Spleen (tissue), 11 donors: ENCODE data around the gene DHX15. TPM values are rescaled to one million over a fixed set of nuclear protein-coding genes. Genes with fewer than 3 reads are reported as not detected.

ENCODE experiments used
- DNase-seq: peaks from one replicate; pipeline ENCODE4 v3.0.0-alpha.2; 2020
- H3K27ac ChIP-seq, 8 donors: fragments of 200-600 bp; sonication (generic) in 7 of 8; 1 replicate in 4 of 8; 2 replicates in 4 of 8; pipeline versions ENCODE4 v1.5.0 to v1.8.0; 2016 to 2021; ENCODE audit warnings: inconsistent platforms in 4 of 8, mild to moderate bottlenecking in 4 of 8, moderate library complexity in 1 of 8
- H3K27me3 ChIP-seq, 7 donors: fragments of 200-600 bp; sonication (generic) in 6 of 7; replicated peaks in 1 of 7; 1 replicate in 4 of 7; 2 replicates in 3 of 7; pipeline versions ENCODE4 v1.5.0 to v1.8.0; 2016 to 2021; ENCODE audit warnings: inconsistent platforms in 3 of 7, mild to moderate bottlenecking in 1 of 7
- H3K36me3 ChIP-seq, 6 donors: fragments of 200-600 bp; sonication (generic) in 5 of 6; 1 replicate in 4 of 6; 2 replicates in 2 of 6; pipeline versions ENCODE4 v1.5.0 to v1.8.0; 2016 to 2021; ENCODE audit warnings: inconsistent platforms in 2 of 6
- H3K4me1 ChIP-seq, 6 donors: fragments of 200-600 bp; sonication (generic) in 5 of 6; 1 replicate in 3 of 6; 2 replicates in 3 of 6; pipeline versions ENCODE4 v1.5.0 to v1.8.0; 2016 to 2021; ENCODE audit warnings: inconsistent platforms in 3 of 6
- H3K4me3 ChIP-seq, 8 donors: fragments of 200-600 bp; sonication (generic) in 7 of 8; 1 replicate in 4 of 8; 2 replicates in 4 of 8; pipeline versions ENCODE4 v1.5.0 to v1.8.0; 2016 to 2021; ENCODE audit warnings: inconsistent platforms in 4 of 8, mild to moderate bottlenecking in 4 of 8, moderate library complexity in 2 of 8
- H3K9me3 ChIP-seq, 8 donors: fragments of 200-600 bp; sonication (generic) in 7 of 8; 1 replicate in 4 of 8; 2 replicates in 4 of 8; pipeline versions ENCODE4 v1.5.0 to v1.8.0; 2016 to 2021; ENCODE audit warnings: inconsistent platforms in 4 of 8
- POLR2A ChIP-seq, 3 donors: fragments of 450-650 bp; IDR thresholded peaks; one replicate each; pipeline ENCODE4 v1.5.1; 2017; ENCODE audit warnings: antibody characterized with exemption in 3 of 3, mild to moderate bottlenecking in 1 of 3
- POLR2AphosphoS5 ChIP-seq, 3 donors: sonication (generic); formaldehyde crosslinking; IDR thresholded peaks; one replicate each; pipeline ENCODE4 v1.5.1; 2017; ENCODE audit warnings: antibody characterized with exemption in 3 of 3
- WGBS, 5 donors: extraction: QIAGEN DNeasy Blood & Tissue Kit in 3 of 5; methylation state at CpG; one replicate each; pipeline versions ENCODE4 v1.1.5 to v1.1.7; 2013 to 2018; 5-methylcytosine and 5-hydroxymethylcytosine counted together
- intact Hi-C: fragments of 100-400 bp; cut with DNase I; formaldehyde crosslinking; loops from one replicate; pipeline ENCODE4 v1.15.0; 2023; ENCODE audit warnings: low total_unique reads
- polyA plus RNA-seq, 3 donors: library from polyadenylated mRNA; stranded (reverse); fragments of 200-250 nt; gene quantifications; one replicate each; pipeline ENCODE4 v1.2.1, GENCODE V29; 2013
- total RNA-seq, 7 donors: library from RNA; depleted of rRNA in 3 of 7; stranded (reverse); fragments of >200 nt in 3 of 7; fragmentation: NEBNext Ultra II Directional in 4 of 7; extraction: Animal tissue kit (Norgen Biotek cat#: 25700) in 4 of 7; gene quantifications; one replicate each; pipeline versions ENCODE4 v1.1.0 to v1.2.1, GENCODE V29; 2016 to 2021
- TF ChIP-seq, protein P1 (sequence below), 11 experiments: fragments of 200-600 bp in 7 of 11; fragments of 450-650 bp in 4 of 11; sonication (generic) in 4 of 11; IDR thresholded peaks in 8 of 11; conservative IDR thresholded peaks in 3 of 11; 1 replicate in 7 of 11; 2 replicates in 4 of 11; pipeline versions ENCODE4 v1.4.0 to v1.8.0; 2016 to 2021; ENCODE audit warnings: antibody characterized with exemption in 11 of 11, inconsistent platforms in 4 of 11, mild to moderate bottlenecking in 1 of 11
- donor health status: healthy with polysubstance abuse.
- donor health status: DM: no; HTN: no; CAD: no; lungs with moderate emphysema.
- donor health status: DM: no; HTN: no; CAD: no.
- donor health status: Bipolar disorder and iron deficiency.
- donor health status: healthy.
- donor health status: DM: no; HTN: no; CAD: no.
- donor health status: DM: yes; HTN: yes; CAD: no.

DHX15 gene
- total and polyA plus RNA-seq, 10 donors: 47.5 to 180 (median 119) TPM

- H3K27ac ChIP-seq: no peak overlapping the region
- peaks cover 0 to 84% (median 25%) of the 10 kb centered on the region in 6 donors for H3K36me3 ChIP-seq
- TF ChIP-seq, protein P1, sequence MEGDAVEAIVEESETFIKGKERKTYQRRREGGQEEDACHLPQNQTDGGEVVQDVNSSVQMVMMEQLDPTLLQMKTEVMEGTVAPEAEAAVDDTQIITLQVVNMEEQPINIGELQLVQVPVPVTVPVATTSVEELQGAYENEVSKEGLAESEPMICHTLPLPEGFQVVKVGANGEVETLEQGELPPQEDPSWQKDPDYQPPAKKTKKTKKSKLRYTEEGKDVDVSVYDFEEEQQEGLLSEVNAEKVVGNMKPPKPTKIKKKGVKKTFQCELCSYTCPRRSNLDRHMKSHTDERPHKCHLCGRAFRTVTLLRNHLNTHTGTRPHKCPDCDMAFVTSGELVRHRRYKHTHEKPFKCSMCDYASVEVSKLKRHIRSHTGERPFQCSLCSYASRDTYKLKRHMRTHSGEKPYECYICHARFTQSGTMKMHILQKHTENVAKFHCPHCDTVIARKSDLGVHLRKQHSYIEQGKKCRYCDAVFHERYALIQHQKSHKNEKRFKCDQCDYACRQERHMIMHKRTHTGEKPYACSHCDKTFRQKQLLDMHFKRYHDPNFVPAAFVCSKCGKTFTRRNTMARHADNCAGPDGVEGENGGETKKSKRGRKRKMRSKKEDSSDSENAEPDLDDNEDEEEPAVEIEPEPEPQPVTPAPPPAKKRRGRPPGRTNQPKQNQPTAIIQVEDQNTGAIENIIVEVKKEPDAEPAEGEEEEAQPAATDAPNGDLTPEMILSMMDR (IDR thresholded peaks at IDR 0.05 in 8 of 11, conservative IDR thresholded peaks at IDR 0.05 in 3 of 11): no peak
- no peak for TF ChIP-seq POLR2AphosphoS5 (IDR thresholded peaks at IDR 0.05)
- no peak for TF ChIP-seq POLR2A (IDR thresholded peaks at IDR 0.05)
- no peaks in the 10 kb centered on the region for H3K27me3 ChIP-seq
- H3K4me3 ChIP-seq: no peak overlapping the region
- no peak for DNase-seq
- peaks cover 0 to 7% (median 2%) of the 10 kb centered on the region in 8 donors for H3K9me3 ChIP-seq
- intact Hi-C loops: no loop called here
- H3K4me1 ChIP-seq: peaks cover 13 to 87% (median 42%) of the 10 kb centered on the region in 6 donors
These were observed 19.3 kb downstream of the DHX15 start for GRCh38 chr4:24565054-24565453.

DNA sequence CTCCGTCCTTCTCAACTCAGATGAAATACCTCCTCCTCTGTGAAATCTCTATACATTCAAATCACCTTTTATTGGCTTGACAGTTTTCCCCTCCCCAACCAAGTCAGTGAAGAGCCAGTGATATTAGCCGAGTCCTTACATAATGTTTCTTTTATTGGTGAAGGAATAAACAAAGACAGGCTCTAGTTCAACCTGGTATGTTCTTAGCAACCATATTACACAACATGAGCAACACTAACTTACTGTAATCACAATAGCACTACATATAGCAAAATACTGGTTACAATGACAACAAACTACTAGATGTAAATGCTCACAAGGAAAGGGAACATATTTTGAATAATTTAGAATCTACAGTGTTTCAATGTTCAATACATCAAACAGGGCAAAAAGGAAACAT is 19.9 kb downstream of the DHX15 start:
- intact Hi-C loops: no loop called here
- DNase-seq: no peak
- Histone ChIP-seq H3K9me3 (peaks cover 0 to 7% (median 2%) of the 10 kb centered on the region in 8 donors), H3K27me3 (no peaks in the 10 kb centered on the region), H3K36me3 (peaks cover 0 to 78% (median 24%) of the 10 kb centered on the region in 6 donors), H3K27ac (no peak overlapping the region), H3K4me3 (no peak overlapping the region), H3K4me1 (peaks cover 8 to 87% (median 42%) of the 10 kb centered on the region in 6 donors)
- WGBS, 5 donors: 79 to 97% (median 85%) methylated on average over 2 of the region's 2 CpGs
- TF ChIP-seq POLR2A (IDR thresholded peaks at IDR 0.05) (no peak), POLR2AphosphoS5 (IDR thresholded peaks at IDR 0.05) (no peak)
- TF ChIP-seq, protein P1 (IDR thresholded peaks at IDR 0.05 in 8 of 11, conservative IDR thresholded peaks at IDR 0.05 in 3 of 11): no peak

GRCh38 chr4:24561438-24562139 is 22.8 kb downstream of the DHX15 start:
- no peak for DNase-seq
- Histone ChIP-seq H3K36me3 (peaks cover 0 to 50% (median 11%) of the 10 kb centered on the region in 6 donors), H3K27ac (no peak overlapping the region), H3K27me3 (no peaks in the 10 kb centered on the region), H3K4me3 (no peak overlapping the region), H3K4me1 (peaks cover 12 to 91% (median 52%) of the 10 kb centered on the region in 6 donors), H3K9me3 (peaks cover 0 to 7% (median 2%) of the 10 kb centered on the region in 8 donors)
- TF ChIP-seq, protein P1 (IDR thresholded peaks at IDR 0.05 in 8 of 11, conservative IDR thresholded peaks at IDR 0.05 in 3 of 11): no peak
- TF ChIP-seq POLR2A (IDR thresholded peaks at IDR 0.05) (no peak), POLR2AphosphoS5 (IDR thresholded peaks at IDR 0.05) (no peak)
- intact Hi-C loops: no loop called here
- 94 to 100% (median 98%) methylated on average over 8 of the region's 8 CpGs for WGBS, 5 donors

GRCh38 chr4:24560868-24561368 is 23.4 kb downstream of the DHX15 start:
- intact Hi-C loops: no loop called here
- no peaks in the 10 kb centered on the region for H3K27me3 ChIP-seq
- no peak overlapping the region for H3K4me3 ChIP-seq
- WGBS, 5 donors: 72 to 81% (median 76%) methylated on average over 3 of the region's 3 CpGs
- TF ChIP-seq POLR2A (IDR thresholded peaks at IDR 0.05): no peak
- no peak for TF ChIP-seq POLR2AphosphoS5 (IDR thresholded peaks at IDR 0.05)
- TF ChIP-seq, protein P1 (IDR thresholded peaks at IDR 0.05 in 8 of 11, conservative IDR thresholded peaks at IDR 0.05 in 3 of 11): no peak
- no peak overlapping the region for H3K27ac ChIP-seq
- peaks cover 12 to 91% (median 53%) of the 10 kb centered on the region in 6 donors for H3K4me1 ChIP-seq
- DNase-seq: no peak
- H3K36me3 ChIP-seq: peaks cover 0 to 49% (median 8%) of the 10 kb centered on the region in 6 donors
- peaks cover 0 to 7% (median 2%) of the 10 kb centered on the region in 8 donors for H3K9me3 ChIP-seq
